CD4-positive, CD25-positive, alpha-beta regulatory T cell (primary cell): ENCODE measurements around the gene RNF144B. TPM values are rescaled to one million over a fixed set of nuclear protein-coding genes. Genes with fewer than 3 reads are reported as not detected.

Experiments
- ATAC-seq, 2 donors: fragments of 150-1000 bp; cut with Tn5 transposase; one replicate each; pipeline ENCODE4 v1.10.0; 2021; ENCODE audit warnings: low read depth in 2 of 2, moderate number of reproducible peaks in 2 of 2, moderate library complexity in 1 of 2
- DNase-seq, 3 donors: peaks; one replicate each; pipeline versions ENCODE4 v3.0.0 to v3.0.0-alpha.2; 2012 to 2022; ENCODE audit warnings: mixed read lengths in 1 of 3
- H3K27ac ChIP-seq: one replicate; pipeline ENCODE4 v1.7.0; 2013; ENCODE audit warnings: mild to moderate bottlenecking, low read length; ENCODE audit not compliant: insufficient read depth, poor library complexity, severe bottlenecking
- H3K27me3 ChIP-seq: one replicate; pipeline ENCODE4 v1.7.0; 2013; ENCODE audit warnings: low read length; ENCODE audit not compliant: control insufficient read depth, insufficient read depth
- H3K36me3 ChIP-seq: one replicate; pipeline ENCODE4 v1.7.0; 2013; ENCODE audit warnings: mild to moderate bottlenecking, low read length, moderate library complexity; ENCODE audit not compliant: control insufficient read depth, insufficient read depth
- H3K4me1 ChIP-seq: 2 replicates; pipeline ENCODE4 v1.7.0; 2013; ENCODE audit warnings: mild to moderate bottlenecking, low read length; ENCODE audit not compliant: insufficient read depth, control insufficient read depth, poor library complexity, severe bottlenecking
- H3K4me3 ChIP-seq: one replicate; pipeline ENCODE4 v1.7.0; 2013; ENCODE audit warnings: low read depth, mild to moderate bottlenecking, low read length, moderate library complexity
- H3K9me3 ChIP-seq, 2 experiments: 1 replicate in 1 of 2; 2 replicates in 1 of 2; pipeline ENCODE4 v1.7.0; 2013; ENCODE audit warnings: low read length in 2 of 2, mild to moderate bottlenecking in 1 of 2, moderate library complexity in 1 of 2; ENCODE audit not compliant: control insufficient read depth in 2 of 2
- H3K27ac Mint-ChIP-seq, 3 donors: one replicate each; pipeline ENCODE4 v1.8.0; 2020 to 2022; ENCODE audit warnings: mild to moderate bottlenecking in 3 of 3, mixed read lengths in 3 of 3, moderate library complexity in 2 of 3
- H3K27me3 Mint-ChIP-seq: one replicate; pipeline ENCODE4 v1.8.0; 2022; ENCODE audit warnings: mild to moderate bottlenecking, mixed read lengths
- H3K36me3 Mint-ChIP-seq: one replicate; pipeline ENCODE4 v1.8.0; 2020; ENCODE audit warnings: mixed read lengths
- H3K4me1 Mint-ChIP-seq, 4 donors: one replicate each; pipeline ENCODE4 v1.8.0; 2020 to 2022; ENCODE audit warnings: mixed read lengths in 4 of 4, mild to moderate bottlenecking in 1 of 4
- H3K4me3 Mint-ChIP-seq, 4 donors: one replicate each; pipeline ENCODE4 v1.8.0; 2020 to 2022; ENCODE audit warnings: mild to moderate bottlenecking in 4 of 4, mixed read lengths in 4 of 4, moderate library complexity in 3 of 4
- H3K9me3 Mint-ChIP-seq, 7 donors: one replicate each; pipeline ENCODE4 v1.8.0; 2020 to 2022; ENCODE audit warnings: mixed read lengths in 7 of 7, mild to moderate bottlenecking in 3 of 7, moderate library complexity in 2 of 7
- polyA plus RNA-seq, 4 donors: library from polyadenylated mRNA; unstranded; fragments of 300-500 nt; fragmentation: Illumina TruSeq; gene quantifications; one replicate each; pipeline ENCODE4 v1.2.3, GENCODE V29; 2021
- total RNA-seq: library from RNA; stranded (reverse); gene quantifications from one replicate; pipeline ENCODE4 v1.2.3, GENCODE V29; 2022

The RNF144B gene
- total and polyA plus RNA-seq, 5 donors from 2014 or later: 0.21 to 1.7 (median 1.1) TPM

DNA sequence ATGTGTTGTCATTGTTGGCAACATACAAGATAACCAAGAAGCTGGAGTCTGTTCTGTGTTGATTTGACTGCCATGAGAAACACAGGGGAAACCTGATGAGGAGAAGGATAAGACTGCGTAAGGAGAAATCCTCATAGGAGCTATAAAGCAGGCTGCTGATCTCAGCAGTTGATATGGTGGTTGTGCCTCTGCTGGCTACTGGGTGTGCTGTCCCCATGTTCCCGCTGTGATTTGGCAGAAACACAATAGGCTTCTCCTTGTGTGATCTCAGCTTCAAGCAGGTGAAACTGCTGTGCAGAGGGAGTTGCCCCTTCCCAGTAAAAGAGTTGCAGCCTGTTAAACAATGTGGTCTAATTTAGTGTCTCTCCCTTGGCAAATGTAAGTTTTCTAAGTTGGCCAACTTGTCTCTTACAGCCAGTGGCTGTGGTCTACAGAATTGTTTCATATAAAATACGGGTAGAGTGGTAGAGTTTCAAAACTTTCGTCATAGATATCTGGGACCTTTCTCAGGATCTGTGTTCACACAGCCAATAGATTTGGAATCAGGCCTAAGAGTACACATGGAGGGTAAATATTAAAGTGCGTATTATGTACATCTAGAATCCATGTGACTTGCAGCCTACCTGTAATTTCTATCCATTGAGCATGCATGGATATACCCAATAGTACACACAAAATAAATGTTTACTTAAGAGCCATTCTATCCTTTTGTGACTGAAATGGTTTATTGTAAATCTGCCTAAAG lies 78.4 kb downstream of the RNF144B start:
- Mint-ChIP-seq H3K36me3 (peaks cover 42% of the 10 kb centered on the region), H3K4me1 (peaks cover 0 to 4% (median 0%) of the 10 kb centered on the region in 4 donors), H3K27me3 (no peaks in the 10 kb centered on the region), H3K27ac (no peak overlapping the region), H3K9me3 (peaks cover 0 to under 1% (median 0%) of the 10 kb centered on the region in 7 donors), H3K4me3 (no peak overlapping the region)
- Histone ChIP-seq H3K36me3 (peaks cover 3% of the 10 kb centered on the region), H3K4me1 (no peaks in the 10 kb centered on the region), H3K9me3 (no peaks in the 10 kb centered on the region), H3K27me3 (no peaks in the 10 kb centered on the region), H3K4me3 (no peak overlapping the region), H3K27ac (no peak overlapping the region)
- DNase-seq (no peak), ATAC-seq (no peak)

DNA sequence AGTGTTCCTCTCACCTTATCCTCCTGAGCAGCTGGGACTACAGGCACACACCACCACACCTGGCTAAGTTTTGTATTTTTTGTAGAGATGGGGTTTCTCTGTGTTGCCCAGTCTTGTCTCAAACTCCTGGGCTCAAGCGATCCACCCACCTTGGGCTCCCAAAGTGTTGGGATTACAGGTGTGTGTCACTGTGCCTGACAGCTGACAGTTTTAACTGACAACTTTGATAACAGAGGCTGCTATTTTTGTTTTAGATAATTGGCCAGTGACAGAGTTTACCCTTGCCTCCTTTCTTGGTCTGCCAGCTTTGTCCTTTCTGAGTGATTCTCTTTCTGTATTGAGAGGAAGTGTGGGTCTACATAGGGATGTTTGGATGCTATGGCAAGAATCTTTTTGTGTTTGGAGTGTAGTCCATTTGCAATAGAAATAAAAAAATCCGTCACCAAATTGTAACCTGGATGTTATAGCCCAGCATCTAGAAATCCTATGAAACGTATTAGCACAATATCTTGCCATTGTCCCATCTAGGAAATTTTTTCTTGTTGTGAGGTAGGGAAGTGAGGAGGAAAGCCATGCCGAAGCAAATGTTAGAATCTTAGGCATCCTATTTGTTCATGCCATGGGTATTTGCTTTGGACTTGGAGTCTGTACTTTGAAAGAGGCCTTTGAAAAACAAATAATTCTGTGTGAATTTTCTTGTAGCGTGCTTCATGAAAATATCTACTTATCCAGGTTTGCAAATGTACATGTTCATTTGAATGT lies 80.8 kb downstream of the RNF144B start:
- no peak overlapping the region for H3K4me3 ChIP-seq
- no peaks in the 10 kb centered on the region for H3K9me3 ChIP-seq
- H3K27ac ChIP-seq: no peak overlapping the region
- no peak for DNase-seq
- H3K36me3 ChIP-seq: peaks cover 3% of the 10 kb centered on the region
- ATAC-seq: no peak
- Mint-ChIP-seq H3K9me3 (peaks cover 0 to 6% (median 0%) of the 10 kb centered on the region in 7 donors), H3K27me3 (no peaks in the 10 kb centered on the region), H3K36me3 (peaks cover 29% of the 10 kb centered on the region), H3K4me3 (no peak overlapping the region), H3K27ac (no peak overlapping the region), H3K4me1 (no peaks in the 10 kb centered on the region)
- no peaks in the 10 kb centered on the region for H3K4me1 ChIP-seq
- no peaks in the 10 kb centered on the region for H3K27me3 ChIP-seq

DNA sequence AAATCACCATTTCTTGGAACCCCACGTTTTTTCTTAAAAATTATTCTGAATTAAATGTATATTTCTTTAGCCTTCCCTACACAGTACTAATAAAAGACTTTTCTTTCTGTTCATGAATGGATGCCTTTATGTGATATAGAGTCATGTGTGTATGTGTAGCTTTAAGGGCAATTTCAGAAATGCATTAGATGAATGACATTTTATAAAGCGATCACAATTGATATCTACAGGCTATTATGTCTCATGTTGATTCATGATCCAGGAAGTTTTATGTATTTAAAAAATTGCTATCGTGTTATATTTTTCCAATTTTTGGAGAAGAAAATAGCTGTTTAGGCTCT lies 81.3 kb downstream of the RNF144B start:
- Histone ChIP-seq H3K4me3 (no peak overlapping the region), H3K36me3 (peaks cover 1% of the 10 kb centered on the region), H3K27ac (no peak overlapping the region), H3K4me1 (no peaks in the 10 kb centered on the region), H3K27me3 (no peaks in the 10 kb centered on the region), H3K9me3 (no peaks in the 10 kb centered on the region)
- peaks cover 0 to 6% (median 0%) of the 10 kb centered on the region in 7 donors for H3K9me3 Mint-ChIP-seq
- H3K36me3 Mint-ChIP-seq: peaks cover 23% of the 10 kb centered on the region
- H3K27me3 Mint-ChIP-seq: no peaks in the 10 kb centered on the region
- no peak overlapping the region for H3K27ac Mint-ChIP-seq
- DNase-seq (no peak), ATAC-seq (no peak)
- H3K4me3 Mint-ChIP-seq: no peak overlapping the region
- no peaks in the 10 kb centered on the region for H3K4me1 Mint-ChIP-seq

DNA sequence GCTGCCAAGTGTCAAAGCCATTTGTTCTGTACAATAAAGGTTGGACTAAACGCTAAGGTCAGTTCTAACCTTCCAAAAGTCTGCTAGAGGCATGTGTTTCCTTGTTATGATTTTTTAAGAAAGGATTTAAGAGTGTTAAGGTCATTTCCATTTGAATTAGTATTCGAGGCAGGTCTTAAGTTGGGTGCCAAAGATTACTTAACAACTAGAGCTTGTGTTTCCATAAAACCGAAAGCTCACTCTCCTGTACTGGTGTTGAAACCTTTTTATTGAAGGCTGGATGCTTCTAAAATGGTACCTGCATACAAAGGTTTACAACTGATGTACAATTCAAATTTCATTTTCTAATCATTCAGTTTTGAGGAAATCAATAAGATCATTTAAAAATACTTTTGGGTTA lies 82.4 kb downstream of the RNF144B start:
- Mint-ChIP-seq H3K36me3 (peaks cover 20% of the 10 kb centered on the region), H3K4me3 (no peak overlapping the region), H3K27ac (no peak overlapping the region), H3K9me3 (peaks cover 0 to 6% (median 0%) of the 10 kb centered on the region in 7 donors), H3K4me1 (no peaks in the 10 kb centered on the region), H3K27me3 (no peaks in the 10 kb centered on the region)
- ATAC-seq: no peak
- DNase-seq: no peak
- Histone ChIP-seq H3K36me3 (no peaks in the 10 kb centered on the region), H3K4me3 (no peak overlapping the region), H3K9me3 (no peaks in the 10 kb centered on the region), H3K4me1 (no peaks in the 10 kb centered on the region), H3K27ac (no peak overlapping the region), H3K27me3 (no peaks in the 10 kb centered on the region)

DNA sequence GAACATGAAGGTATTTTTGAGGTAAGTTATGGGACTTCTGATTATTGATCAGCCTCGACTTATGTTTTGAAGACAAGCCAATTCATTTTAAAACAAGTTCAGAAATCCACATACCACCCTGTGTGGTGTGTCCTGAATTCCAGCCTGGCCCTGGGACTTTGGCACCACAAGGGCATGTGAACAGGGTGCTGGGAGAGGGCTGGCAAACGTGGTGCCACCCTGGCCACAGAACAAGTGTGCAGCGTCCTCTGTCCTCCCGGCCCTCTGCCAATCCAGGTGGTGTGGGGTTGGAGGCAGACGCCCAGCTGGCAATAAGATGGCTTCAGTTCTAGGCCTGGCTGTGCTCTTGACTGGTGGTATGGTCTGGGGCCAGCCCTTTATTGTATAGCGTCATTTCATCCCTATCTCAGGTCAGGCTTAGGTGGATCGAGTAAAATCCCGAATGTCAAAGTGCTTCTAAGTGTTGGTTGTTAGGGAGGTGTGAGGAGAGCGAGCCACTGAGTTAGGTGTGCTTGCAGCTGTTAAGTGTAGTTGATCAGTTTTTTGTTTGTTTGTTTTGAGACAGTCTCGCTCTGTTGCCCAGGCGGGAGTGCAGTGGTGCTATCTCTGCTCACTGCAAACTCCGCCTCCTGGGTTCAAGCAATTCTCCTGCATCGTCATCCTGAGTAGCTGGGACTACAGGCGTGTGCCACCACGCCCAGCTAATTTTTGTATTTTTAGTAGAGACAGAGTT lies 84.2 kb downstream of the RNF144B start:
- Mint-ChIP-seq H3K36me3 (peaks cover 5% of the 10 kb centered on the region), H3K27me3 (peaks cover 4% of the 10 kb centered on the region), H3K27ac (no peak overlapping the region), H3K9me3 (peaks cover 0 to 6% (median 0%) of the 10 kb centered on the region in 7 donors), H3K4me3 (peak overlapping the region in 1 of 4 donors; percentile 47), H3K4me1 (no peaks in the 10 kb centered on the region)
- ATAC-seq (no peak), DNase-seq (no peak)
- Histone ChIP-seq H3K4me3 (no peak overlapping the region), H3K4me1 (no peaks in the 10 kb centered on the region), H3K9me3 (no peaks in the 10 kb centered on the region), H3K27me3 (no peaks in the 10 kb centered on the region), H3K27ac (no peak overlapping the region), H3K36me3 (no peaks in the 10 kb centered on the region)

DNA sequence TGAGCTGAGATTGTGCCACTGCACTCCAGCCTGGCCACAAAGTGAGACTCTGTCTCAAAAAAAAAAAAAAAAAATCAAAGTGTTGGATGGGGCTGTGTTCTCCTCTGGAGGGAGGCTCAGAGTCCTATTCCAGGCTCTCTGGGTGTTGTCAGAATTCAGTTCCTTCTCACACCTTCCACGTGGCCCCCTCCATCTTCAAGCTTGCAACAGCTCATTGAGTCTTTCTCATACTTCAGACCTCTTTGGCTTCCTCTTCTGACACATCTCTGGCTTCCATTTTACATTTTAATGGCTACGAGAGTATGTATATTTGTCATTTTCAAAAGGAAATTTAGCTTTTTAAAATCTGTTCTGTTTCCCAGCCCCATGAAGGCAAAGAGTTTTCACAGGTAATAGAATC lies 85.8 kb downstream of the RNF144B start:
- H3K27me3 Mint-ChIP-seq: peaks cover 9% of the 10 kb centered on the region
- no peak overlapping the region for H3K4me3 Mint-ChIP-seq
- H3K27ac Mint-ChIP-seq: no peak overlapping the region
- Histone ChIP-seq H3K4me3 (no peak overlapping the region), H3K27ac (no peak overlapping the region), H3K27me3 (no peaks in the 10 kb centered on the region), H3K9me3 (no peaks in the 10 kb centered on the region), H3K36me3 (no peaks in the 10 kb centered on the region), H3K4me1 (no peaks in the 10 kb centered on the region)
- H3K9me3 Mint-ChIP-seq: peaks cover 0 to 7% (median 0%) of the 10 kb centered on the region in 7 donors
- peaks cover 0 to 2% (median 0%) of the 10 kb centered on the region in 4 donors for H3K4me1 Mint-ChIP-seq
- peaks cover 3% of the 10 kb centered on the region for H3K36me3 Mint-ChIP-seq
- DNase-seq (no peak), ATAC-seq (no peak)

DNA sequence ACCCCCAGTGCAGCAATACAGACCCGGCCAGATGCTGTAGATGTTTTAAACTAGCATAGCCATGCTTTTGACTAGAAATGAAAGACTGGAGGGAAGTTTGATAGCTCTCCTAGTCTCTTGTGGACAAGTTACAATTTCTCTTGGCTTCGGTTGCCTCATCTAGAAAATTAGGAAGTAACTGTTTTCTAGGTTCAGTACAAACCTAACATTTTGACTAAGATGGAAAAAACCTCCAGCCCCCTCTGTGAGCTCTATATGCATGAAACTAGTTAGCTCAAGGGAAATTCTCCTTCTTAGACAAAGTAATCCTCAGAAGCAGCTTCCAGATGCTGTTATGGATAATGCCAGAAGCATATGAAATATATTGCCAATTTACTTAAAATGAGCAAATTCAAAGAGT lies 86.6 kb downstream of the RNF144B start:
- no peaks in the 10 kb centered on the region for H3K27me3 ChIP-seq
- no peaks in the 10 kb centered on the region for H3K9me3 ChIP-seq
- H3K36me3 ChIP-seq: no peaks in the 10 kb centered on the region
- H3K4me3 ChIP-seq: no peak overlapping the region
- no peak overlapping the region for H3K27ac ChIP-seq
- no peak overlapping the region for H3K4me3 Mint-ChIP-seq
- H3K4me1 Mint-ChIP-seq: peaks cover 0 to 2% (median 0%) of the 10 kb centered on the region in 4 donors
- DNase-seq (no peak), ATAC-seq (no peak)
- no peak overlapping the region for H3K27ac Mint-ChIP-seq
- peaks cover 0 to 7% (median 0%) of the 10 kb centered on the region in 7 donors for H3K9me3 Mint-ChIP-seq
- peaks cover 10% of the 10 kb centered on the region for H3K27me3 Mint-ChIP-seq
- no peaks in the 10 kb centered on the region for H3K36me3 Mint-ChIP-seq
- H3K4me1 ChIP-seq: no peaks in the 10 kb centered on the region
